Neural cell (in vitro differentiated cells): Measurements from ENCODE around the gene ROCK2. TPM values are rescaled to one million over a fixed set of nuclear protein-coding genes. Genes with fewer than 3 reads are reported as not detected.

Source experiments
- H2AFZ ChIP-seq: fragments of 200-600, 300-800 bp; sonication (generic), shearing (Covaris generic); 2 replicates; pipeline ENCODE4 v1.6.0; 2014; ENCODE audit warnings: low read depth, mild to moderate bottlenecking, antibody characterized with exemption, low read length, moderate library complexity
- H3F3A ChIP-seq: fragments of 200-600 bp; shearing (Covaris generic); 2 replicates; pipeline ENCODE4 v1.6.1; 2016; ENCODE audit warnings: mild to moderate bottlenecking, moderate library complexity, mixed read lengths, antibody characterized with exemption, low read length; ENCODE audit not compliant: insufficient read depth, poor library complexity, severe bottlenecking
- H3K27ac ChIP-seq: fragments of 200-600, 300-800 bp; sonication (generic), shearing (Covaris generic); 2 replicates; pipeline ENCODE4 v1.5.1; 2014; ENCODE audit warnings: mild to moderate bottlenecking, low read length, moderate library complexity
- H3K27me3 ChIP-seq: fragments of 300-800, 200-600 bp; sonication (generic), shearing (Covaris generic); 2 replicates; pipeline ENCODE4 v1.6.0; 2014; ENCODE audit warnings: mild to moderate bottlenecking, low read depth, low read length, moderate library complexity; ENCODE audit not compliant: insufficient read depth
- H3K36me3 ChIP-seq: fragments of 300-800, 200-600 bp; sonication (generic), shearing (Covaris generic); 2 replicates; pipeline ENCODE4 v1.5.1; 2014; ENCODE audit warnings: mild to moderate bottlenecking, antibody characterized with exemption, low read length, moderate library complexity; ENCODE audit not compliant: insufficient read depth
- H3K4me2 ChIP-seq: fragments of 300-800, 200-600 bp; sonication (generic), shearing (Covaris generic); 2 replicates; pipeline ENCODE4 v1.6.0; 2014; ENCODE audit warnings: mild to moderate bottlenecking, low read length
- H3K4me3 ChIP-seq: fragments of 300-800, 200-600 bp; sonication (generic), shearing (Covaris generic); 2 replicates; pipeline ENCODE4 v1.5.1; 2014; ENCODE audit warnings: mild to moderate bottlenecking, low read length, moderate library complexity
- H3K79me2 ChIP-seq: fragments of 200-600 bp; shearing (Covaris generic); replicated peaks from 2 replicates; pipeline ENCODE4 v1.6.0; 2014; ENCODE audit warnings: mild to moderate bottlenecking, low read length, moderate library complexity; ENCODE audit not compliant: insufficient read depth
- H3K9ac ChIP-seq: fragments of 300-800, 200-600 bp; sonication (generic), shearing (Covaris generic); 2 replicates; pipeline ENCODE4 v1.6.1; 2016; ENCODE audit warnings: mild to moderate bottlenecking, low read length, mixed read lengths
- H3K9me2 ChIP-seq: fragments of 200-600 bp; shearing (Covaris generic); 2 replicates; pipeline ENCODE4 v1.6.1; 2016; ENCODE audit warnings: mild to moderate bottlenecking, low read length, mixed read lengths; ENCODE audit not compliant: insufficient read depth
- H3K9me3 ChIP-seq: fragments of 200-600, 300-800 bp; sonication (generic), shearing (Covaris generic); 2 replicates; pipeline ENCODE4 v1.6.1; 2016; ENCODE audit warnings: mild to moderate bottlenecking, mixed run types, low read length, moderate library complexity, mixed read lengths
- H4K20me1 ChIP-seq: fragments of 200-600 bp; shearing (Covaris generic); 2 replicates; pipeline ENCODE4 v1.6.1; 2016; ENCODE audit warnings: mild to moderate bottlenecking, mixed run types; ENCODE audit not compliant: insufficient read depth
- EP300 ChIP-seq: fragments of 450-650 bp; conservative IDR thresholded peaks from 2 replicates; pipeline ENCODE4 v1.6.1; 2014; ENCODE audit warnings: antibody characterized with exemption, mild to moderate bottlenecking, moderate library complexity; ENCODE audit not compliant: poor library complexity, severe bottlenecking
- EZH2 ChIP-seq: fragments of 200-600, 300-800 bp; shearing (Covaris generic), sonication (generic); IDR thresholded peaks from 2 replicates; pipeline ENCODE4 v1.6.1; 2014; ENCODE audit warnings: antibody characterized with exemption, low read length, borderline replicate concordance, mild to moderate bottlenecking; ENCODE audit not compliant: insufficient read depth, poor library complexity, severe bottlenecking
- MXI1 ChIP-seq: fragments of 450-650 bp; conservative IDR thresholded peaks from 2 replicates; pipeline ENCODE4 v1.6.1; 2014; ENCODE audit warnings: antibody characterized with exemption, mild to moderate bottlenecking; ENCODE audit not compliant: poor library complexity, severe bottlenecking
- POLR2AphosphoS5 ChIP-seq: IDR thresholded peaks from 2 replicates; pipeline ENCODE4 v1.6.1; 2012
- RAD21 ChIP-seq: fragments of 450-650 bp; conservative IDR thresholded peaks from 2 replicates; pipeline ENCODE4 v1.6.1; 2014; ENCODE audit warnings: antibody characterized with exemption, mild to moderate bottlenecking, moderate library complexity
- SMC3 ChIP-seq: fragments of 450-650 bp; conservative IDR thresholded peaks from 2 replicates; pipeline ENCODE4 v1.6.1; 2014; ENCODE audit warnings: antibody characterized with exemption, mild to moderate bottlenecking, moderate library complexity; ENCODE audit not compliant: poor library complexity
- TAF1 ChIP-seq: IDR thresholded peaks from 2 replicates; pipeline ENCODE4 v1.6.1; 2012; ENCODE audit warnings: low read depth
- polyA plus RNA-seq: library from polyadenylated mRNA; depleted of rRNA; stranded (reverse); fragments of >200 nt; gene quantifications from 2 replicates; pipeline ENCODE4 v1.2.3, GENCODE V29; 2014
- TF ChIP-seq, protein P1 (sequence below): fragments of 450-650 bp; IDR thresholded peaks from 2 replicates; pipeline ENCODE4 v1.5.1; 2014; ENCODE audit warnings: antibody characterized with exemption, mild to moderate bottlenecking, moderate library complexity; ENCODE audit not compliant: poor library complexity, severe bottlenecking
- TF ChIP-seq, protein P2 (sequence below): IDR thresholded peaks from 2 replicates; pipeline ENCODE4 v1.6.1; 2012; ENCODE audit warnings: borderline replicate concordance

The ROCK2 gene
- polyA plus RNA-seq, 1 donor from 2014 or later, result 25.7 TPM

GRCh38 chr2:11200651-11201050, 143.8 kb downstream of the ROCK2 start:
- Histone ChIP-seq H3K4me2 (no peak overlapping the region), H3K27ac (no peak overlapping the region), H3K79me2 (no peaks in the 10 kb centered on the region), H3K27me3 (no peaks in the 10 kb centered on the region), H3K9me2 (no peaks in the 10 kb centered on the region), H3K9ac (no peak overlapping the region), H3K4me3 (no peak overlapping the region), H3K36me3 (peaks cover 10% of the 10 kb centered on the region), H2AFZ (no peak overlapping the region), H3F3A (no peaks in the 10 kb centered on the region), H4K20me1 (no peaks in the 10 kb centered on the region), H3K9me3 (no peaks in the 10 kb centered on the region)
- TF ChIP-seq POLR2AphosphoS5 (no peak), EZH2 (no peak), MXI1 (no peak)
- TF ChIP-seq, protein P1, sequence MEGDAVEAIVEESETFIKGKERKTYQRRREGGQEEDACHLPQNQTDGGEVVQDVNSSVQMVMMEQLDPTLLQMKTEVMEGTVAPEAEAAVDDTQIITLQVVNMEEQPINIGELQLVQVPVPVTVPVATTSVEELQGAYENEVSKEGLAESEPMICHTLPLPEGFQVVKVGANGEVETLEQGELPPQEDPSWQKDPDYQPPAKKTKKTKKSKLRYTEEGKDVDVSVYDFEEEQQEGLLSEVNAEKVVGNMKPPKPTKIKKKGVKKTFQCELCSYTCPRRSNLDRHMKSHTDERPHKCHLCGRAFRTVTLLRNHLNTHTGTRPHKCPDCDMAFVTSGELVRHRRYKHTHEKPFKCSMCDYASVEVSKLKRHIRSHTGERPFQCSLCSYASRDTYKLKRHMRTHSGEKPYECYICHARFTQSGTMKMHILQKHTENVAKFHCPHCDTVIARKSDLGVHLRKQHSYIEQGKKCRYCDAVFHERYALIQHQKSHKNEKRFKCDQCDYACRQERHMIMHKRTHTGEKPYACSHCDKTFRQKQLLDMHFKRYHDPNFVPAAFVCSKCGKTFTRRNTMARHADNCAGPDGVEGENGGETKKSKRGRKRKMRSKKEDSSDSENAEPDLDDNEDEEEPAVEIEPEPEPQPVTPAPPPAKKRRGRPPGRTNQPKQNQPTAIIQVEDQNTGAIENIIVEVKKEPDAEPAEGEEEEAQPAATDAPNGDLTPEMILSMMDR, result no peak

- no peak overlapping the region for H3K9ac ChIP-seq
- H3K4me2 ChIP-seq, result no peak overlapping the region
- TF ChIP-seq EP300, result no peak
- TF ChIP-seq TAF1, result no peak
- no peak for TF ChIP-seq SMC3
- no peak for TF ChIP-seq POLR2AphosphoS5
- TF ChIP-seq, protein P2, sequence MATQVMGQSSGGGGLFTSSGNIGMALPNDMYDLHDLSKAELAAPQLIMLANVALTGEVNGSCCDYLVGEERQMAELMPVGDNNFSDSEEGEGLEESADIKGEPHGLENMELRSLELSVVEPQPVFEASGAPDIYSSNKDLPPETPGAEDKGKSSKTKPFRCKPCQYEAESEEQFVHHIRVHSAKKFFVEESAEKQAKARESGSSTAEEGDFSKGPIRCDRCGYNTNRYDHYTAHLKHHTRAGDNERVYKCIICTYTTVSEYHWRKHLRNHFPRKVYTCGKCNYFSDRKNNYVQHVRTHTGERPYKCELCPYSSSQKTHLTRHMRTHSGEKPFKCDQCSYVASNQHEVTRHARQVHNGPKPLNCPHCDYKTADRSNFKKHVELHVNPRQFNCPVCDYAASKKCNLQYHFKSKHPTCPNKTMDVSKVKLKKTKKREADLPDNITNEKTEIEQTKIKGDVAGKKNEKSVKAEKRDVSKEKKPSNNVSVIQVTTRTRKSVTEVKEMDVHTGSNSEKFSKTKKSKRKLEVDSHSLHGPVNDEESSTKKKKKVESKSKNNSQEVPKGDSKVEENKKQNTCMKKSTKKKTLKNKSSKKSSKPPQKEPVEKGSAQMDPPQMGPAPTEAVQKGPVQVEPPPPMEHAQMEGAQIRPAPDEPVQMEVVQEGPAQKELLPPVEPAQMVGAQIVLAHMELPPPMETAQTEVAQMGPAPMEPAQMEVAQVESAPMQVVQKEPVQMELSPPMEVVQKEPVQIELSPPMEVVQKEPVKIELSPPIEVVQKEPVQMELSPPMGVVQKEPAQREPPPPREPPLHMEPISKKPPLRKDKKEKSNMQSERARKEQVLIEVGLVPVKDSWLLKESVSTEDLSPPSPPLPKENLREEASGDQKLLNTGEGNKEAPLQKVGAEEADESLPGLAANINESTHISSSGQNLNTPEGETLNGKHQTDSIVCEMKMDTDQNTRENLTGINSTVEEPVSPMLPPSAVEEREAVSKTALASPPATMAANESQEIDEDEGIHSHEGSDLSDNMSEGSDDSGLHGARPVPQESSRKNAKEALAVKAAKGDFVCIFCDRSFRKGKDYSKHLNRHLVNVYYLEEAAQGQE, result no peak
- TF ChIP-seq MXI1, result no peak
- TF ChIP-seq EZH2, result no peak
- no peak for TF ChIP-seq RAD21
- TF ChIP-seq, protein P1, result no peak
- no peaks in the 10 kb centered on the region for H3K9me2 ChIP-seq
- H3K27me3 ChIP-seq, result no peaks in the 10 kb centered on the region
- H3K79me2 ChIP-seq, result no peaks in the 10 kb centered on the region
- peaks cover 17% of the 10 kb centered on the region for H3K36me3 ChIP-seq
- no peaks in the 10 kb centered on the region for H3K9me3 ChIP-seq
- H3K27ac ChIP-seq, result no peak overlapping the region
- H4K20me1 ChIP-seq, result no peaks in the 10 kb centered on the region
- no peaks in the 10 kb centered on the region for H3F3A ChIP-seq
- no peak overlapping the region for H2AFZ ChIP-seq
- no peak overlapping the region for H3K4me3 ChIP-seq
Measured at GRCh38 chr2:11196246-11196645, 148.2 kb downstream of the ROCK2 start.
